Mesendoderm (in vitro differentiated cells): ENCODE data around the gene CEP131.
A peak's percentile ranks its signal among the peaks of the same experiment; 100 is the strongest.

Source experiments
- DNase-seq: peaks from one replicate; pipeline ENCODE4 v3.0.0; 2013
- H2AK5ac ChIP-seq: 2 replicates; pipeline ENCODE4 v1.6.1; 2013; ENCODE audit warnings: low read length, inconsistent platforms
- H2BK120ac ChIP-seq: 2 replicates; pipeline ENCODE4 v1.6.1; 2013; ENCODE audit warnings: low read depth, mild to moderate bottlenecking, low read length, moderate library complexity, mixed read lengths
- H2BK15ac ChIP-seq: replicated peaks from 2 replicates; pipeline ENCODE4 v1.6.1; 2013; ENCODE audit warnings: low read depth, mild to moderate bottlenecking, moderate library complexity
- H2BK5ac ChIP-seq: 2 replicates; pipeline ENCODE4 v1.6.1; 2013; ENCODE audit warnings: low read length, inconsistent platforms
- H3K18ac ChIP-seq: 2 replicates; pipeline ENCODE4 v1.6.1; 2013; ENCODE audit warnings: mild to moderate bottlenecking, low read length, mixed read lengths
- H3K23ac ChIP-seq: one replicate; pipeline ENCODE4 v1.6.1; 2013; ENCODE audit warnings: low read length
- H3K27ac ChIP-seq: 2 replicates; pipeline ENCODE4 v1.5.1; 2013; ENCODE audit warnings: low read depth, mild to moderate bottlenecking, inconsistent platforms, low read length, moderate library complexity
- H3K27me3 ChIP-seq: 2 replicates; pipeline ENCODE4 v1.6.1; 2013; ENCODE audit warnings: low read length, control low read depth, mild to moderate bottlenecking, inconsistent platforms; ENCODE audit not compliant: insufficient read depth, poor library complexity
- H3K36me3 ChIP-seq: 2 replicates; pipeline ENCODE4 v1.6.1; 2013; ENCODE audit warnings: low read length, inconsistent platforms; ENCODE audit not compliant: control insufficient read depth, insufficient read depth
- H3K4ac ChIP-seq: one replicate; pipeline ENCODE4 v1.6.1; 2013; ENCODE audit warnings: low read depth, mild to moderate bottlenecking, low read length, moderate library complexity
- H3K4me1 ChIP-seq: 2 replicates; pipeline ENCODE4 v1.6.1; 2013; ENCODE audit warnings: low read depth, low read length, inconsistent platforms; ENCODE audit not compliant: control insufficient read depth
- H3K4me2 ChIP-seq: 2 replicates; pipeline ENCODE4 v1.6.1; 2013; ENCODE audit warnings: low read length
- H3K4me3 ChIP-seq: 2 replicates; pipeline ENCODE4 v1.5.1; 2013; ENCODE audit warnings: mild to moderate bottlenecking, low read length
- H3K56ac ChIP-seq: one replicate; pipeline ENCODE4 v1.6.1; 2013; ENCODE audit warnings: low read length
- H3K79me1 ChIP-seq: 2 replicates; pipeline ENCODE4 v1.6.1; 2013; ENCODE audit warnings: low read length, inconsistent platforms
- H3K79me2 ChIP-seq: 2 replicates; pipeline ENCODE4 v1.6.1; 2013; ENCODE audit warnings: mild to moderate bottlenecking, low read length; ENCODE audit not compliant: control insufficient read depth, insufficient read depth
- H3K9ac ChIP-seq: 2 replicates; pipeline ENCODE4 v1.6.1; 2013; ENCODE audit warnings: low read length, inconsistent platforms
- H4K5ac ChIP-seq: one replicate; pipeline ENCODE4 v1.6.1; 2013; ENCODE audit warnings: low read length
- H4K8ac ChIP-seq: one replicate; pipeline ENCODE4 v1.6.1; 2013; ENCODE audit warnings: low read depth, mild to moderate bottlenecking, control low read depth, low read length, moderate library complexity
- WGBS: extraction: QIAGEN DNeasy Blood & Tissue Kit; methylation state at CpG from one replicate; pipeline ENCODE4 v1.1.7; 2013; ENCODE audit warnings: low lambda C conversion rate, missing lambda C conversion rate; ENCODE audit not compliant: insufficient coverage; ENCODE audit errors: extremely low coverage; 5-methylcytosine and 5-hydroxymethylcytosine counted together

Gene CEP131

DNA sequence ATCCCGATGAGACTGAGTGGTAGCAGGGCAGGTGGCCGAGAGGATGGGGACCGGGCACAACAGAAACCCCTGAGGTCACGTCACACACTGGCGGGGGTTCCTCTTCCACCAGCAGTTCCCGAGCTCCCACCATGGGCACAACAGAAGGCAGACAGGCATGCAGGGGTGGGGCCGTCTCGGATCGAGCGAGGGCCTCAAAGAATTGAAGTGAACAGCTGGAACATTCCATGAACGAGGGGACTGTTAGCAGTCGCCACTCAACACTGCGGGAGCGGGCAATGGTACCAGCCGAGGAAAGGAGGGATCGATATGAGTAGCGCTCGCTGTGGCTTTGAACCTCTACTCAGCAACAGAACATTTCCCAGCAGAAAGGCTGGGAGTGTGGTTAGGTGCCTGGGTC is 5.3 kb downstream of the CEP131 start:
- Histone ChIP-seq H2BK5ac (no peak overlapping the region), H3K18ac (no peak overlapping the region), H3K27me3 (no peaks in the 10 kb centered on the region), H3K4me2 (no peak overlapping the region), H3K4me1 (peaks cover 4% of the 10 kb centered on the region), H3K79me2 (no peaks in the 10 kb centered on the region), H3K4me3 (no peak overlapping the region), H4K5ac (no peak overlapping the region), H3K23ac (no peak overlapping the region), H2AK5ac (no peak overlapping the region), H3K9ac (no peak overlapping the region), H2BK15ac (no peak overlapping the region), H3K27ac (no peak overlapping the region), H3K4ac (no peak overlapping the region), H4K8ac (no peak overlapping the region), H2BK120ac (no peak overlapping the region), H3K56ac (no peak overlapping the region), H3K36me3 (no peaks in the 10 kb centered on the region), H3K79me1 (peaks cover 10% of the 10 kb centered on the region)
- no CpG with 5 or more reads among the region's 18 CpGs for WGBS
- DNase-seq = no peak

GRCh38 chr17:81213978-81214377 is 8.8 kb downstream of the CEP131 start:
- no peaks in the 10 kb centered on the region for H3K27me3 ChIP-seq
- H3K4ac ChIP-seq = no peak overlapping the region
- no peak overlapping the region for H3K56ac ChIP-seq
- no peak overlapping the region for H3K18ac ChIP-seq
- H3K9ac ChIP-seq = no peak overlapping the region
- no peak overlapping the region for H4K8ac ChIP-seq
- no peak overlapping the region for H3K4me3 ChIP-seq
- H3K23ac ChIP-seq = no peak overlapping the region
- peaks cover 4% of the 10 kb centered on the region for H3K79me1 ChIP-seq
- no peak overlapping the region for H3K27ac ChIP-seq
- no peak overlapping the region for H2BK120ac ChIP-seq
- H2BK5ac ChIP-seq = no peak overlapping the region
- H3K36me3 ChIP-seq = no peaks in the 10 kb centered on the region
- no CpG with 5 or more reads among the region's 8 CpGs for WGBS
- no peak overlapping the region for H2AK5ac ChIP-seq
- H3K4me2 ChIP-seq = no peak overlapping the region
- H2BK15ac ChIP-seq = no peak overlapping the region
- H3K79me2 ChIP-seq = no peaks in the 10 kb centered on the region
- H3K4me1 ChIP-seq = no peaks in the 10 kb centered on the region
- H4K5ac ChIP-seq = no peak overlapping the region
- no peak for DNase-seq

DNA sequence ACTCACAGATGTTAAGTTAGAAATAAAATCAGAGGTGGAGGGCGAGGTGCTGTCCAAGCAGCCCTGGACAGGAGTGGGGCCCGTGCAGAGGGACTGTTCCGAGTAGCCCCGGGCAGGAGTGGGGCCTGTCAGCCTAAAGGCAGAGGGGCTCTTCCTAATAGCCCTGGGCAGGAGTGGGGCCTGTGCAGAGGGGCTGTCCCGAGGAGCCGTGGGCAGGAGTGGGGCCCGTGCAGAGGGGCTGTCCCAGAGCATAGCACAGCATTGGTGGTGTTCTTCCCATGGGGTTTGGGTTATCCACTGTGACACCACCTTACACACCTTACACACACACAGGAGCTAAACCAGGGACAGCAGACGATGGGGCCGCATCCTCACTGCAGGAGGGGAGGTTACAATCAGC is 10.4 kb downstream of the CEP131 start:
- Histone ChIP-seq H3K23ac (no peak overlapping the region), H3K79me2 (no peaks in the 10 kb centered on the region), H3K27me3 (no peaks in the 10 kb centered on the region), H3K4ac (no peak overlapping the region), H3K4me1 (no peaks in the 10 kb centered on the region), H2BK15ac (no peak overlapping the region), H3K9ac (no peak overlapping the region), H3K4me3 (no peak overlapping the region), H4K8ac (no peak overlapping the region), H3K79me1 (peaks cover 4% of the 10 kb centered on the region), H3K18ac (no peak overlapping the region), H3K27ac (no peak overlapping the region), H3K36me3 (no peaks in the 10 kb centered on the region), H2BK5ac (no peak overlapping the region), H4K5ac (no peak overlapping the region), H2BK120ac (no peak overlapping the region), H2AK5ac (no peak overlapping the region), H3K56ac (no peak overlapping the region), H3K4me2 (no peak overlapping the region)
- no peak for DNase-seq
- no CpG with 5 or more reads among the region's 9 CpGs for WGBS

DNA sequence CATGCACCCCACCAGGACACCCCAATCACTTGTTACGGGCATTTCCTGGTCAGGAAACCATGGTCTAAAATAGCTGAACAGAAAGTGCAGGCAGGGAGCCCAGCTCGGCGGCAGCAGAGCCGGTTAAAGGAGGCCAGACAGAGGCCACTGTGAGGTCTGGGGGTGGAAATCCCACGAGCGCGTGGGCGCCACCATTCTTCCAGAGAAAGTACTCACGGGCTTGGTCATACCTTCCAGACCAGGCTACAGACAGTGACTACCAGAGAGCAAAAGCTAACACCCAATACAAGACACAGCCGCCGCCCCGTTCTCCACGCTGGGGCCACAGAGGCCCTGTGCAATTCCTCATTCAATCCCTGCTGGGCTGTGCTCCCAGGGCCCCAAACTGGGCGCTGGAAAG is 11.9 kb downstream of the CEP131 start:
- Histone ChIP-seq H3K79me1 (peaks cover 4% of the 10 kb centered on the region), H3K4me1 (no peaks in the 10 kb centered on the region), H3K27ac (no peak overlapping the region), H3K56ac (no peak overlapping the region), H4K5ac (no peak overlapping the region), H3K4ac (no peak overlapping the region), H3K4me2 (no peak overlapping the region), H3K27me3 (no peaks in the 10 kb centered on the region), H3K36me3 (no peaks in the 10 kb centered on the region), H3K9ac (no peak overlapping the region), H2BK120ac (no peak overlapping the region), H2BK5ac (no peak overlapping the region), H2BK15ac (no peak overlapping the region), H2AK5ac (no peak overlapping the region), H3K18ac (no peak overlapping the region), H3K23ac (no peak overlapping the region), H3K4me3 (no peak overlapping the region), H4K8ac (no peak overlapping the region), H3K79me2 (no peaks in the 10 kb centered on the region)
- no CpG with 5 or more reads among the region's 14 CpGs for WGBS
- DNase-seq = peak; percentile 23

- Histone ChIP-seq H3K4me1 (no peaks in the 10 kb centered on the region), H2BK15ac (no peak overlapping the region), H3K27ac (no peak overlapping the region), H3K23ac (no peak overlapping the region), H4K8ac (no peak overlapping the region), H3K79me1 (peaks cover 4% of the 10 kb centered on the region), H2BK120ac (no peak overlapping the region), H2AK5ac (no peak overlapping the region), H3K18ac (no peak overlapping the region), H4K5ac (no peak overlapping the region), H3K9ac (no peak overlapping the region), H3K79me2 (no peaks in the 10 kb centered on the region), H3K4me3 (no peak overlapping the region), H3K56ac (no peak overlapping the region), H3K4me2 (no peak overlapping the region), H2BK5ac (no peak overlapping the region), H3K27me3 (no peaks in the 10 kb centered on the region), H3K4ac (no peak overlapping the region), H3K36me3 (no peaks in the 10 kb centered on the region)
- WGBS = no CpG with 5 or more reads among the region's 10 CpGs
- DNase-seq = no peak
These were observed 12.3 kb downstream of the CEP131 start for GRCh38 chr17:81210466-81210865.

DNA sequence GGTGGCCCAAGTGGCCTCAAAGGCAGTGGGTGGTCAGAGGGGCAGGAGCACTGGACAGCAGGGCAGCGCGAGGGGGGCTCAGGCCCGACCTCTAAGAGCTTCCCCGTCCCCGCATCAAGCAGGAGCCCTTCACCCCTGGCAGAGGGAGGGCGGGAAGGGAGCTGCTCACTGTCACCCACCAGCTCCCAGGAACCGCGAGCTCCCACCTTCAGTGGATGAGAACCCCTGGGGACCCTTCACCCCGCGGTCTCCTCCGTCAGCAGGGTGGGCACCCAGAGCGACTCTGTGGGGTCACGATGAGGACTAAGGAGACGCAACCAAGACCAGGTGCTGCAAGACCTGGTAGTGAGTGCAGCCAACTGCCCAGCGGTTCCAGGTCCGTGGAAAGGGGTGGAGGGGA is 13.6 kb downstream of the CEP131 start:
- no peak overlapping the region for H4K8ac ChIP-seq
- no peak overlapping the region for H2BK15ac ChIP-seq
- H3K27ac ChIP-seq = no peak overlapping the region
- H3K4me1 ChIP-seq = no peaks in the 10 kb centered on the region
- WGBS = no CpG with 5 or more reads among the region's 16 CpGs
- H3K4me2 ChIP-seq = no peak overlapping the region
- H3K18ac ChIP-seq = no peak overlapping the region
- H3K27me3 ChIP-seq = no peaks in the 10 kb centered on the region
- H3K23ac ChIP-seq = no peak overlapping the region
- no peak overlapping the region for H2AK5ac ChIP-seq
- no peak overlapping the region for H2BK120ac ChIP-seq
- no peaks in the 10 kb centered on the region for H3K79me2 ChIP-seq
- H3K79me1 ChIP-seq = peaks cover 4% of the 10 kb centered on the region
- H3K36me3 ChIP-seq = no peaks in the 10 kb centered on the region
- no peak overlapping the region for H3K4ac ChIP-seq
- no peak overlapping the region for H4K5ac ChIP-seq
- no peak overlapping the region for H3K9ac ChIP-seq
- no peak overlapping the region for H3K56ac ChIP-seq
- no peak overlapping the region for H2BK5ac ChIP-seq
- H3K4me3 ChIP-seq = no peak overlapping the region
- DNase-seq = no peak
